Measurements from ENCODE around the gene KCNQ1.

- TF ChIP-seq POLR2A (IDR thresholded peaks at IDR 0.05; ENCODE audit: low read length) (no peak), GATA1 (IDR thresholded peaks at IDR 0.05; ENCODE audit: low read depth, low read length) (no peak)
These were observed 352.4 kb downstream of the KCNQ1 start for GRCh38 chr11:2797121-2797711.
